HepG2 (cell line): ENCODE data around the gene TFAP2D. TPM values are rescaled to one million over a fixed set of nuclear protein-coding genes. Genes with fewer than 3 reads are reported as not detected.

ENCODE experiments used
- ATAC-seq: fragments of 200-7000 bp; cut with Tn5 transposase; 3 replicates; pipeline ENCODE4 v1.9.1; 2020; ENCODE audit warnings: mild to moderate bottlenecking, moderate library complexity
- BruUV-seq: library from RNA; stranded (reverse); fragments of 400-500 nt; replicated peaks from 2 replicates; lab custom pipeline; 2021; lab: Mats Ljungman, UMichigan
- CTCF ChIA-PET: fragments of 300-600 bp; formaldehyde crosslinking; extraction: SDS; loops from one replicate; lab custom pipeline; 2021; ENCODE audit warnings: low total read pairs, inconsistent platforms, low intra/inter-chr PET ratio; lab: Yijun Ruan, JAX
- POLR2A ChIA-PET: fragments of 350-600 bp; sonication (Branson Sonifier 250); formaldehyde crosslinking; loops from one replicate; lab custom pipeline; 2020; ENCODE audit warnings: antibody characterized with exemption, inconsistent platforms; lab: Yijun Ruan, JAX
- DNase-seq: peaks from one replicate; pipeline ENCODE4 v3.0.0-alpha.2; 2015; ENCODE audit warnings: low spot score
- FAIRE-seq: peaks from 3 replicates; lab custom pipeline; 2011; peaks lifted over from hg19 to GRCh38; lab: Jason Lieb, UNC
- H2AFZ ChIP-seq: one replicate; pipeline ENCODE4 v1.6.1; 2011; ENCODE audit warnings: low read length, inconsistent platforms
- H3K27ac ChIP-seq: fragments of 300-600 bp; 3 replicates; pipeline ENCODE4 v1.8.0; 2011; ENCODE audit warnings: mixed run types, mild to moderate bottlenecking, mixed read lengths, low read length, inconsistent platforms; ENCODE audit not compliant: insufficient read depth; ENCODE audit errors: extremely low read length
- H3K27me3 ChIP-seq, 2 experiments: fragments of 200-600 bp in 1 of 2; 2 replicates in 1 of 2; 3 replicates in 1 of 2; pipeline versions ENCODE4 v1.6.0 to v1.8.0; 2011; ENCODE audit warnings: low read length in 2 of 2, mild to moderate bottlenecking in 2 of 2, moderate library complexity in 2 of 2, inconsistent platforms in 1 of 2; ENCODE audit not compliant: insufficient read depth in 2 of 2, control insufficient read depth in 1 of 2
- H3K36me3 ChIP-seq, 2 experiments: fragments of 200-600 bp in 1 of 2; replicated peaks in 1 of 2; 2 replicates in 1 of 2; 3 replicates in 1 of 2; pipeline versions ENCODE4 v1.5.1 to v1.8.0; 2011; ENCODE audit warnings: low read length in 2 of 2, inconsistent platforms in 1 of 2; ENCODE audit not compliant: insufficient read depth in 2 of 2, control insufficient read depth in 1 of 2
- H3K4me1 ChIP-seq: 2 replicates; pipeline ENCODE4 v1.5.1; 2012; ENCODE audit warnings: low read length, inconsistent platforms; ENCODE audit not compliant: insufficient read depth
- H3K4me2 ChIP-seq: 2 replicates; pipeline ENCODE4 v1.6.0; 2011; ENCODE audit warnings: low read depth, low read length, inconsistent platforms
- H3K4me3 ChIP-seq, 3 experiments: fragments of 200-600 bp in 1 of 3; sonication (generic), shearing (Covaris generic) in 1 of 3; replicated peaks in 1 of 3; 2 replicates each; pipeline ENCODE4 v1.5.1; 2011 to 2016; ENCODE audit warnings: low read length in 3 of 3, inconsistent platforms in 2 of 3, low read depth in 2 of 3, mild to moderate bottlenecking in 2 of 3, control low read depth in 1 of 3, mixed read lengths in 1 of 3; ENCODE audit not compliant: insufficient read depth in 1 of 3
- H3K79me2 ChIP-seq: one replicate; pipeline ENCODE4 v1.6.1; 2011; ENCODE audit warnings: low read length, inconsistent platforms; ENCODE audit not compliant: insufficient read depth
- H3K9ac ChIP-seq: 2 replicates; pipeline ENCODE4 v1.6.0; 2011; ENCODE audit warnings: mild to moderate bottlenecking, low read depth, low read length, inconsistent platforms; ENCODE audit not compliant: insufficient read depth
- H3K9me3 ChIP-seq: 2 replicates; pipeline ENCODE4 v1.5.1; 2012; ENCODE audit warnings: mild to moderate bottlenecking, low read length
- H4K20me1 ChIP-seq: 2 replicates; pipeline ENCODE4 v1.6.0; 2011; ENCODE audit warnings: inconsistent platforms, mild to moderate bottlenecking, low read length, moderate library complexity; ENCODE audit not compliant: insufficient read depth
- EED ChIP-seq: sonication (generic); formaldehyde crosslinking; IDR thresholded peaks from 2 replicates; pipeline ENCODE4 v1.5.0; 2020; ENCODE audit warnings: mild to moderate bottlenecking, missing genetic modification reagents
- EZH2 ChIP-seq: conservative IDR thresholded peaks from 2 replicates; pipeline ENCODE4 v1.6.1; 2012; ENCODE audit warnings: mild to moderate bottlenecking, low read depth, low read length, moderate library complexity
- GABPB1 ChIP-seq: IDR thresholded peaks from 2 replicates; pipeline ENCODE4 v1.6.1; 2016; ENCODE audit warnings: mild to moderate bottlenecking, missing genetic modification reagents, moderate library complexity, missing compliant biosample characterization
- HNF4G ChIP-seq, 2 experiments: sonication (generic) in 1 of 2; formaldehyde crosslinking in 1 of 2; IDR thresholded peaks; 2 replicates each; pipeline versions ENCODE4 v1.4.0 to v1.6.1; 2011 to 2020; ENCODE audit warnings: borderline replicate concordance in 2 of 2, low read depth in 2 of 2, mild to moderate bottlenecking in 2 of 2, low read length in 1 of 2, missing genetic modification reagents in 1 of 2, moderate library complexity in 1 of 2
- IRX3 ChIP-seq: sonication (generic); formaldehyde crosslinking; IDR thresholded peaks from 2 replicates; pipeline ENCODE4 v1.8.1; 2023; ENCODE audit warnings: mild to moderate bottlenecking, low read depth, missing genetic modification reagents, borderline replicate concordance
- KMT2A ChIP-seq: sonication (generic); formaldehyde crosslinking; IDR thresholded peaks from 2 replicates; pipeline ENCODE4 v1.4.0; 2020; ENCODE audit warnings: missing genetic modification reagents
- NBN ChIP-seq: fragments of 450-650 bp; conservative IDR thresholded peaks from 2 replicates; pipeline ENCODE4 v1.6.1; 2017
- ZFP82 ChIP-seq: sonication (generic); formaldehyde crosslinking; IDR thresholded peaks from 2 replicates; pipeline ENCODE4 v1.5.1; 2020; ENCODE audit warnings: mild to moderate bottlenecking, missing genetic modification reagents, borderline replicate concordance
- ZNF550 ChIP-seq: sonication (generic); formaldehyde crosslinking; IDR thresholded peaks from 2 replicates; pipeline ENCODE4 v1.4.0; 2020; ENCODE audit warnings: mild to moderate bottlenecking, missing genetic modification reagents, borderline replicate concordance
- ZNF577 ChIP-seq: sonication (generic); formaldehyde crosslinking; IDR thresholded peaks from 2 replicates; pipeline ENCODE4 v1.4.0; 2020; ENCODE audit warnings: mild to moderate bottlenecking, low read depth, missing genetic modification reagents, borderline replicate concordance
- WGBS: methylation state at CpG from one replicate; pipeline ENCODE4 v1.1.6; 2017; ENCODE audit warnings: low lambda C conversion rate; 5-methylcytosine and 5-hydroxymethylcytosine counted together
- in situ Hi-C: cut with HindIII; loops from 2 replicates; pipeline ENCODE4 v1.10.0; 2017; ENCODE audit warnings: low pct_unique_long_range_greater_than_20kb; ENCODE audit not compliant: extremely low pct_ligation_motif_present
- intact Hi-C: fragments of 100-400 bp; cut with micrococcal nuclease; formaldehyde crosslinking; loops from one replicate; pipeline ENCODE4 v1.10.0; 2022; ENCODE audit not compliant: unreplicated experiment
- polyA plus RNA-seq, 8 experiments: library from polyadenylated mRNA; depleted of rRNA in 3 of 8; stranded (reverse) in 7 of 8; unstranded in 1 of 8; fragments of >200 nt; fragmentation: Illumina TruSeq in 4 of 8; extraction: Trizol in 4 of 8; gene quantifications; 2 replicates each; pipeline versions ENCODE4 v1.2.1 to v1.2.3, GENCODE V29; 2011 to 2016; ENCODE audit warnings: low read depth in 4 of 8, missing spikeins in 1 of 8, mixed read lengths in 1 of 8; ENCODE audit not compliant: insufficient read depth in 1 of 8
- total RNA-seq, 5 experiments: library from RNA; depleted of rRNA; stranded (reverse); fragments of >200 nt; fragmentation: Illumina TruSeq; extraction: Trizol; gene quantifications; 2 replicates each; pipeline ENCODE4 v1.2.3, GENCODE V29; 2016; ENCODE audit warnings: low read depth in 1 of 5
- TF ChIP-seq, protein P1 (sequence below): IDR thresholded peaks from 2 replicates; pipeline ENCODE4 v1.6.1; 2012; ENCODE audit warnings: low read length, improper control_type of control experiment
- TF ChIP-seq, protein P2 (sequence below): sonication (generic); formaldehyde crosslinking; IDR thresholded peaks from 2 replicates; pipeline ENCODE4 v1.4.0; 2020; ENCODE audit warnings: mild to moderate bottlenecking, missing genetic modification reagents
- TF ChIP-seq, protein P3 (sequence below): sonication (generic); formaldehyde crosslinking; IDR thresholded peaks from 2 replicates; pipeline ENCODE4 v1.8.0; 2022; ENCODE audit warnings: missing genetic modification reagents, mild to moderate bottlenecking, moderate library complexity, borderline replicate concordance

Gene TFAP2D
- total and polyA plus RNA-seq, 2 of the 13 experiments (the other 11 are each of a cell fraction or from before 2014, with no cell fraction given): not detected

DNA sequence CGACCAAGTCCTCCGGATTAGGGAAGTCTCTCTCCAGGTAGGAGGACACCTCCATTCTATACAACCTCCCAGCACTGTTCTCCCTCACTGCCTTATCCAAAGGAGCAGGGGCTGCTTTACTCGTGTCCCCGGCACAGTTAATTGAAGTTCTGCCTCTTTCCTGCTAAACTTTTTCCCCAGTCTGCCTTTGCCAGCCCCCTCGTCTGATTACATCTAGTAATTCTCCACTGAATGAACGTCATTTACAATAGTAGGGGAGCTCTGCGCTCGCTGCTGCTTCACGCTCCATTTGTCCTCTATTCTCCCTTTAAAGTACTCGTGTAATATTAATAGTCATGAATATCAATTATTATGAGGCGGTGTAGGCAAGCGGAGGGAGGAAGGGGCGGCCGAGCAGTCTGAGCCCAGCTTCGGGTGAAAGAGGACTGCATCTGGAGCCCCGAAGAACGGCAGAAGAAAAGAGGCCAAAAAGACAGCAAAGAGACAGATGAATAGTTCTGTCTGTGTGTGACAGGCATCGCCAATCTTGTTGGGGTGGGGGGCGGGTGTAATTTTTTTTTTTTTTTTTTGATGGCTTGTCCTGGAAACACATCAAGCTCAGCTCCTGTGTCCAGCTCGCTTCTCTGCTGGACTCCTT lies 108.2 kb downstream of the TFAP2D start:
- intact Hi-C loops (no loop called here), in situ Hi-C loops (no loop called here)
- Histone ChIP-seq H3K4me3 (no peak overlapping the region), H3K36me3 (no peaks in the 10 kb centered on the region), H3K9ac (no peak overlapping the region), H3K9me3 (no peaks in the 10 kb centered on the region), H4K20me1 (no peaks in the 10 kb centered on the region), H3K4me2 (no peak overlapping the region), H2AFZ (no peak overlapping the region), H3K27me3 (peaks cover 6 to 73% of the 10 kb centered on the region in 2 experiments), H3K79me2 (no peaks in the 10 kb centered on the region), H3K4me1 (no peaks in the 10 kb centered on the region), H3K27ac (no peak overlapping the region)
- 24% methylated on average over 20 of the region's 20 CpGs for WGBS
- ATAC-seq: no peak
- no TSS peak for BruUV-seq
- ChIA-PET POLR2A (no interaction called here), CTCF (no interaction called here)
- DNase-seq: no peak
- no peak for FAIRE-seq
- TF ChIP-seq HNF4G (IDR thresholded peaks at IDR 0.05; ENCODE audit: borderline replicate concordance, low read depth, low read length) (no peak), HNF4G (CRISPR knock-in tag; IDR thresholded peaks at IDR 0.05; ENCODE audit: borderline replicate concordance, low read depth) (no peak), ZNF577 (CRISPR knock-in tag) (no peak), GABPB1 (CRISPR knock-in tag) (no peak), NBN (no peak), IRX3 (CRISPR knock-in tag) (no peak), KMT2A (CRISPR knock-in tag) (no peak), EED (CRISPR knock-in tag) (no peak), ZNF550 (CRISPR knock-in tag) (no peak), EZH2 (no peak; the same call in 1 of the 2 replicates), ZFP82 (CRISPR knock-in tag) (no peak)
- TF ChIP-seq, protein P1, sequence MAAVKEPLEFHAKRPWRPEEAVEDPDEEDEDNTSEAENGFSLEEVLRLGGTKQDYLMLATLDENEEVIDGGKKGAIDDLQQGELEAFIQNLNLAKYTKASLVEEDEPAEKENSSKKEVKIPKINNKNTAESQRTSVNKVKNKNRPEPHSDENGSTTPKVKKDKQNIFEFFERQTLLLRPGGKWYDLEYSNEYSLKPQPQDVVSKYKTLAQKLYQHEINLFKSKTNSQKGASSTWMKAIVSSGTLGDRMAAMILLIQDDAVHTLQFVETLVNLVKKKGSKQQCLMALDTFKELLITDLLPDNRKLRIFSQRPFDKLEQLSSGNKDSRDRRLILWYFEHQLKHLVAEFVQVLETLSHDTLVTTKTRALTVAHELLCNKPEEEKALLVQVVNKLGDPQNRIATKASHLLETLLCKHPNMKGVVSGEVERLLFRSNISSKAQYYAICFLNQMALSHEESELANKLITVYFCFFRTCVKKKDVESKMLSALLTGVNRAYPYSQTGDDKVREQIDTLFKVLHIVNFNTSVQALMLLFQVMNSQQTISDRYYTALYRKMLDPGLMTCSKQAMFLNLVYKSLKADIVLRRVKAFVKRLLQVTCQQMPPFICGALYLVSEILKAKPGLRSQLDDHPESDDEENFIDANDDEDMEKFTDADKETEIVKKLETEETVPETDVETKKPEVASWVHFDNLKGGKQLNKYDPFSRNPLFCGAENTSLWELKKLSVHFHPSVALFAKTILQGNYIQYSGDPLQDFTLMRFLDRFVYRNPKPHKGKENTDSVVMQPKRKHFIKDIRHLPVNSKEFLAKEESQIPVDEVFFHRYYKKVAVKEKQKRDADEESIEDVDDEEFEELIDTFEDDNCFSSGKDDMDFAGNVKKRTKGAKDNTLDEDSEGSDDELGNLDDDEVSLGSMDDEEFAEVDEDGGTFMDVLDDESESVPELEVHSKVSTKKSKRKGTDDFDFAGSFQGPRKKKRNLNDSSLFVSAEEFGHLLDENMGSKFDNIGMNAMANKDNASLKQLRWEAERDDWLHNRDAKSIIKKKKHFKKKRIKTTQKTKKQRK: no peak
- TF ChIP-seq, protein P2, sequence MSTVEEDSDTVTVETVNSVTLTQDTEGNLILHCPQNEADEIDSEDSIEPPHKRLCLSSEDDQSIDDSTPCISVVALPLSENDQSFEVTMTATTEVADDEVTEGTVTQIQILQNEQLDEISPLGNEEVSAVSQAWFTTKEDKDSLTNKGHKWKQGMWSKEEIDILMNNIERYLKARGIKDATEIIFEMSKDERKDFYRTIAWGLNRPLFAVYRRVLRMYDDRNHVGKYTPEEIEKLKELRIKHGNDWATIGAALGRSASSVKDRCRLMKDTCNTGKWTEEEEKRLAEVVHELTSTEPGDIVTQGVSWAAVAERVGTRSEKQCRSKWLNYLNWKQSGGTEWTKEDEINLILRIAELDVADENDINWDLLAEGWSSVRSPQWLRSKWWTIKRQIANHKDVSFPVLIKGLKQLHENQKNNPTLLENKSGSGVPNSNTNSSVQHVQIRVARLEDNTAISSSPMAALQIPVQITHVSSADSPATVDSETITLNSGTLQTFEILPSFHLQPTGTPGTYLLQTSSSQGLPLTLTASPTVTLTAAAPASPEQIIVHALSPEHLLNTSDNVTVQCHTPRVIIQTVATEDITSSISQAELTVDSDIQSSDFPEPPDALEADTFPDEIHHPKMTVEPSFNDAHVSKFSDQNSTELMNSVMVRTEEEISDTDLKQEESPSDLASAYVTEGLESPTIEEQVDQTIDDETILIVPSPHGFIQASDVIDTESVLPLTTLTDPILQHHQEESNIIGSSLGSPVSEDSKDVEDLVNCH: no peak
- TF ChIP-seq, protein P3, sequence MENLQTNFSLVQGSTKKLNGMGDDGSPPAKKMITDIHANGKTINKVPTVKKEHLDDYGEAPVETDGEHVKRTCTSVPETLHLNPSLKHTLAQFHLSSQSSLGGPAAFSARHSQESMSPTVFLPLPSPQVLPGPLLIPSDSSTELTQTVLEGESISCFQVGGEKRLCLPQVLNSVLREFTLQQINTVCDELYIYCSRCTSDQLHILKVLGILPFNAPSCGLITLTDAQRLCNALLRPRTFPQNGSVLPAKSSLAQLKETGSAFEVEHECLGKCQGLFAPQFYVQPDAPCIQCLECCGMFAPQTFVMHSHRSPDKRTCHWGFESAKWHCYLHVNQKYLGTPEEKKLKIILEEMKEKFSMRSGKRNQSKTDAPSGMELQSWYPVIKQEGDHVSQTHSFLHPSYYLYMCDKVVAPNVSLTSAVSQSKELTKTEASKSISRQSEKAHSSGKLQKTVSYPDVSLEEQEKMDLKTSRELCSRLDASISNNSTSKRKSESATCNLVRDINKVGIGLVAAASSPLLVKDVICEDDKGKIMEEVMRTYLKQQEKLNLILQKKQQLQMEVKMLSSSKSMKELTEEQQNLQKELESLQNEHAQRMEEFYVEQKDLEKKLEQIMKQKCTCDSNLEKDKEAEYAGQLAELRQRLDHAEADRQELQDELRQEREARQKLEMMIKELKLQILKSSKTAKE (CRISPR knock-in tag): no peak
- TF ChIP-seq, all 625 proteins: peak for 0
